Retina (tissue), 1 donor: ENCODE measurements around the gene HERC6.
"Not testable (repeated sequence)": the region's sequence is repeated elsewhere in the genome, so short reads cannot be mapped to it uniquely, and the experiment has no call there.

ENCODE experiments used
- DNase-seq: peaks from one replicate; pipeline ENCODE4 v3.0.0-alpha.2; 2016

The HERC6 gene

GRCh38 chr4:88448211-88448765, 69.6 kb downstream of the HERC6 start:
- DNase-seq: not testable (repeated sequence)

GRCh38 chr4:88448889-88449288, 70.2 kb downstream of the HERC6 start:
- no peak for DNase-seq

GRCh38 chr4:88449290-88449689, 70.6 kb downstream of the HERC6 start:
- DNase-seq: no peak

GRCh38 chr4:88451205-88451604, 72.6 kb downstream of the HERC6 start:
- no peak for DNase-seq

- DNase-seq: no peak
These were observed 74.3 kb downstream of the HERC6 start for GRCh38 chr4:88452912-88453311.

GRCh38 chr4:88456670-88457306, 78.1 kb downstream of the HERC6 start, which contains the start of gene HERC5:
Gene HERC5, plus strand, starts transcription at chr4:88457119. Its CDS starts 151 bp downstream, at chr4:88457270.
- peak; percentile 92 for DNase-seq

- DNase-seq: no peak
These were observed 78.9 kb downstream of the HERC6 start for GRCh38 chr4:88457307-88458103.

- DNase-seq: peak; percentile 8
These were observed 79.6 kb downstream of the HERC6 start for GRCh38 chr4:88458104-88458740.

- no peak for DNase-seq
These were observed 87.1 kb downstream of the HERC6 start for GRCh38 chr4:88465653-88466192.

GRCh38 chr4:88467392-88467791, 88.7 kb downstream of the HERC6 start:
- no peak for DNase-seq

- DNase-seq: no peak
These were observed 98.7 kb downstream of the HERC6 start for GRCh38 chr4:88477229-88477860.

- no peak for DNase-seq
These were observed 99.6 kb downstream of the HERC6 start for GRCh38 chr4:88478247-88478646.

- no peak for DNase-seq
These were observed 102.9 kb downstream of the HERC6 start for GRCh38 chr4:88481537-88481936.

GRCh38 chr4:88489100-88489761, 110.6 kb downstream of the HERC6 start:
- no peak for DNase-seq
